Skin epidermis (tissue), 12 donors: Measurements from ENCODE around the gene COL4A3.

Experiments
- H3K27ac ChIP-seq, 21 experiments: fragments of 200-600 bp; sonication (generic) in 11 of 21; one replicate each; pipeline ENCODE4 v1.5.0; 2020; ENCODE audit warnings: mild to moderate bottlenecking in 3 of 21, inconsistent platforms in 2 of 21, moderate library complexity in 2 of 21
- H3K4me3 ChIP-seq, 7 experiments: fragments of 200-600 bp; sonication (generic) in 2 of 7; one replicate each; pipeline ENCODE4 v1.5.0; 2020; ENCODE audit warnings: inconsistent platforms in 2 of 7, mild to moderate bottlenecking in 2 of 7, moderate library complexity in 1 of 7

COL4A3 gene

GRCh38 chr2:227260041-227260440 is 95.6 kb downstream of the COL4A3 start:
- Histone ChIP-seq H3K4me3 (no peak overlapping the region), H3K27ac (no peak overlapping the region)

GRCh38 chr2:227267410-227268115 is 103.1 kb downstream of the COL4A3 start:
- H3K4me3 ChIP-seq = no peak overlapping the region
- no peak overlapping the region for H3K27ac ChIP-seq

DNA sequence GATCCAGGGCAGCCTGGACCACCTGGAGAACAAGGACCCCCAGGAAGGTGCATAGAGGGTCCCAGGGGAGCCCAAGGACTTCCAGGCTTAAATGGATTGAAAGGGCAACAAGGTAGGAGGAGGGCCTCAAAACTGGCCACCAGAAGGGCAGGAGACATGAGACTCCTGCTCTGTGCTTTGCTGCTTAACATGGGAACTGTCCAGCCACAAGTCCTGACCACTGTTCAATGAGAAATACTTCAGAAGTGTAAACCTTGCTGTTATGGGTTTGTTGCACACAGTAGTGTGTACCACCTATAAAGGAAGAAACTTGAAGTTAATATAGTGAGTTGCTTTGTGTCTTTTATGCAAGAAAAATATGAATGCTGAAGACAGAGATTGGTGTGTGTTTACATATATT is 116.5 kb downstream of the COL4A3 start:
- Histone ChIP-seq H3K4me3 (no peak overlapping the region), H3K27ac (no peak overlapping the region)

DNA sequence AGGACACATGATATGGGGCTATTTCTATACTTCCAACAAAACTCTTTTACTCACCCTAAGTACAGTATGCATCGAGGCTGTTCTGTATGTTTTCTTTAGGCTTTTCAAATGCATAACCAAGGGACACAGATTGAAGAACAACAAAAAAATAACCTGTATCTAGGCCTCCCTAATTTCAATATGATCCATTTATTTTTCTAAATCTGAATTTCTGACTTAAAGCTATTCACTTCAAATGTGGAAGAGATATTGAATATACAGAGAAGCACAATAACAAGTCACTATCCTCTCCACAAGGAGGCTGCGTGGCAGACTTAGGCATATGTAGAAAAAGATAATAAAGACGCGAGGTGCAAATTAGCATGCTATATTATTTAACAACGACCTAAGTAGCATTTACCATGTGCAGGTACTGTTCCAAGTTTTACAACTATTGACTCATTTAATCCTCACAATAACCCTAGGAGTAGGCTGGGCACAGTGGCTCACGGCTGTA is 121.4 kb downstream of the COL4A3 start:
- no peak overlapping the region for H3K27ac ChIP-seq
- no peak overlapping the region for H3K4me3 ChIP-seq

DNA sequence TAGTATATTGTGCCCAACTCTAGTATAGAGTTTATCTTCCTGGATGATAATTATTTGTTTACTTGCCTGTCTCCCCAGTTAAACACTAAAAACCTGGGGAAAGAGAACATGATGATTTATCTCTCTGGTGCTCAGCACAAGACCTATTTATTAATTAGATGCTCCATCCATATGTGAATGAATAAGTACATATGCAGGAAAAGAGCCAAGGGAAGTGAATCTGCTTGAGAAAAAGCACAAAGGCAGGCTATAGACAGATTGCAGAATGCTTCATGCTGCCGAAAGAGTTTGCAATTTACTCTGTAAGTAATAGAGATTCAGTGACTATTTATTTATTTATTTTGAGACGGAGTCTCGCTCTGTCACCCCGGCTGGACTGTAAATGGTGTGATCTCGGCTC is 123.3 kb downstream of the COL4A3 start:
- Histone ChIP-seq H3K4me3 (no peak overlapping the region), H3K27ac (no peak overlapping the region)

DNA sequence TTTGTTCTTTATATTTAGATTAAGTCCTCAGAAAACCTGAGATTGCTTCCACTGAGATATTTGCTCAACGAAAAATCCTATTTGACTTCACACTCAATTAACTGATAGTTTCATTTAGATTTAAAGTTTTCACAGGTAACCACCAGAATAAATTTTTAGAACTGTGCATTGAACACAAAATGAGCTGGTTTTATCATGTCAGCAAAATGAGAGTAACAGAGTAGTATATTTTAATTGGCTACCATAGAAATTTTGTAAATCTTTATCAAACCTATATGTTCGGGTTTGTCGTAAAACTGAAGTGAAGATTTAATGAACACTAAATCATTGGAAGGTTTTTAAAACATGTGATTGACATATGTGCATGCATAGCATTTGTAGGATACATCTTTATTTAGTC is 127.9 kb downstream of the COL4A3 start:
- Histone ChIP-seq H3K4me3 (no peak overlapping the region), H3K27ac (no peak overlapping the region)

- H3K4me3 ChIP-seq = no peak overlapping the region
- no peak overlapping the region for H3K27ac ChIP-seq
These were observed 129.1 kb downstream of the COL4A3 start for GRCh38 chr2:227293531-227293930.

GRCh38 chr2:227295806-227296205 is 131.4 kb downstream of the COL4A3 start:
- Histone ChIP-seq H3K27ac (no peak overlapping the region), H3K4me3 (no peak overlapping the region)

DNA sequence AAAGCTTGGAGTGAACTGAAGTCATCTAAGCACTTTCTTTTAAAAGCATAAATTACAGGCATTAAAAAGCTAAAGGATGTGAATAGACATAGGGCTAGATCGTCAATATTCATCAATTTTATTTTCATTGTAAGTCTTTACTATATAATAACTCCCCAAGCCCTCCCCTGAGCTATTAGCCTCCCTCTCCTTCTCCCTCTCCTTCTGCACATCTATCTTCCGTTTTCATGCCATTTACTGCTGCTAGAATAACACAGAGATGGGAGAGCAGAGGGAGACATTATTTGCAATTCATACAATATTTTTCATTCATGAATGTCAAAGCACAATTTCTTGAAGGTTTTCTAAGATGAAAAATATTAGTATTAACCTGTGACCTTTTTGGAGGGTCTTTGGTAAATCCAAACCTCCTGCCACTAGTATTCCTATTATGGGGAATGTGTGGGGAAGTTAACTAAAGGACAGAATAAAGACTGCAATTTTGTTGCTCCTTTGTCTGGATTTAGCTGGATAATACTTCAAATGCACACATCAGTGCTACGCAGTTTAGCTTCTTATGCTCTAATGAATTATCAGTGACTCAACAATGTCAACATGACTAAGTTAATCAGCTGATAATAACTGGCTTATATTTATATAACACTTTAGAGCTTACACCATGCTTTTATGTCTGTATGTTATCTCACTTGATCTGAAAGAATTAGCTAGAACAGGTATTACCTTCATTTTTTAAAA is 132.4 kb downstream of the COL4A3 start:
- H3K4me3 ChIP-seq = no peak overlapping the region

DNA sequence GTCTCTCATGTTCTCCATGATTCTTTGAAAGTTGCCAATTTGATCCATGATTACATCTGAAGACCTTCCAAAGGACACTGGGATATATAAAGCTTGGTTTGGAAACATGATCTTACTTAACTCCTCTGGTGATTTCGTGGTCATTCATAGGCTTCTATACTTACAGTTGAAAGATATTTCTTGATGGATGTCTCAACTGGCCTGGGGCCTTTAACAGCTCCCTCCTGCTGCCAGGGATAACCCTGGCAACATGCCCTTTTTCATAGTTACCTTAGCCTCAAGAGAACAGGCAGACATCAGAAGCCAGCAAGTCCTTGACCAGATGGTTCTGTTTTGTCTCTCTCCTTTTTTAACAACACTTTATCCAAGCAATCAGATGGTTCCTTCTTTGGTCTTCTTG is 137.1 kb downstream of the COL4A3 start:
- H3K27ac ChIP-seq = no peak overlapping the region
- H3K4me3 ChIP-seq = no peak overlapping the region

More for the DNA sequence above, 132.4 kb downstream of the COL4A3 start:
- no peak overlapping the region for H3K27ac ChIP-seq

DNA sequence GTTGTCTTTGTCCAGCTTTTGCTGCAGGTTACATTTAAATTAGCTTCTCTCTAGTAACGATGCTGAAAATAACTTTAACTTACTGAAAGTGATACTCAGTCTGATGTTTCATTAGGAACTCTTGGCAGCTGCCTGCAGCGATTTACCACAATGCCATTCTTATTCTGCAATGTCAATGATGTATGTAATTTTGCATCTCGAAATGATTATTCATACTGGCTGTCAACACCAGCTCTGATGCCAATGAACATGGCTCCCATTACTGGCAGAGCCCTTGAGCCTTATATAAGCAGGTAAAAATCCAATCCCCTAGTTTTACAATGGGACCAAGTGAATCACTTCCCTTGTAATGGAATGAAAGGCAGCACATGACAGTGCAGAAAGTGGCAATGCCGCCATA is 144.4 kb downstream of the COL4A3 start:
- Histone ChIP-seq H3K27ac (no peak overlapping the region), H3K4me3 (no peak overlapping the region)

GRCh38 chr2:227310756-227311110 is 146.3 kb downstream of the COL4A3 start:
- Histone ChIP-seq H3K27ac (no peak overlapping the region), H3K4me3 (no peak overlapping the region)

GRCh38 chr2:227311861-227312506 is 147.6 kb downstream of the COL4A3 start:
- H3K4me3 ChIP-seq = no peak overlapping the region
- H3K27ac ChIP-seq = no peak overlapping the region

- H3K4me3 ChIP-seq = no peak overlapping the region
These were observed 148.2 kb downstream of the COL4A3 start for GRCh38 chr2:227312579-227312978.

GRCh38 chr2:227313310-227313709 is 148.9 kb downstream of the COL4A3 start:
- no peak overlapping the region for H3K27ac ChIP-seq

More at GRCh38 chr2:227312579-227312978, 148.2 kb downstream of the COL4A3 start:
- no peak overlapping the region for H3K27ac ChIP-seq

DNA sequence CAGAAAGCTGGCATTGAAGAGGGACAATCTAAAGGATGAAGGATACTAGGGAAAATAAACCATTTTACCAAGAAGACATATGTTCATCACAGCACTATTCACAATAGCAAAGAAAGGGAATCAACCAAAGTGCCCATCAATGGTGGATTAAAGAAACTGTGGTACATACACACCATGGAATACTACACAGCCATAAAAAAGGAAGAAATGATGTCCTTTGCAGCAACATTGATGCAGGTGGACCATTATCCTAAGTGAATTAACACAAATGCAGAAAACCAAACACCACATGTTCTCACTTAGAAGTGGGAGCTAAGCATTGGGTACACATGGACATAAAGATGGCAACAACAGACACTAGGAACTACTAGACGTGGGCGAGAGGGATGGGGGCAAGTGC is 153.4 kb downstream of the COL4A3 start:
- Histone ChIP-seq H3K4me3 (no peak overlapping the region), H3K27ac (no peak overlapping the region)

More at GRCh38 chr2:227313310-227313709, 148.9 kb downstream of the COL4A3 start:
- H3K4me3 ChIP-seq = no peak overlapping the region

GRCh38 chr2:227320305-227321094 is 156.1 kb downstream of the COL4A3 start:
- no peak overlapping the region for H3K4me3 ChIP-seq
- no peak overlapping the region for H3K27ac ChIP-seq

DNA sequence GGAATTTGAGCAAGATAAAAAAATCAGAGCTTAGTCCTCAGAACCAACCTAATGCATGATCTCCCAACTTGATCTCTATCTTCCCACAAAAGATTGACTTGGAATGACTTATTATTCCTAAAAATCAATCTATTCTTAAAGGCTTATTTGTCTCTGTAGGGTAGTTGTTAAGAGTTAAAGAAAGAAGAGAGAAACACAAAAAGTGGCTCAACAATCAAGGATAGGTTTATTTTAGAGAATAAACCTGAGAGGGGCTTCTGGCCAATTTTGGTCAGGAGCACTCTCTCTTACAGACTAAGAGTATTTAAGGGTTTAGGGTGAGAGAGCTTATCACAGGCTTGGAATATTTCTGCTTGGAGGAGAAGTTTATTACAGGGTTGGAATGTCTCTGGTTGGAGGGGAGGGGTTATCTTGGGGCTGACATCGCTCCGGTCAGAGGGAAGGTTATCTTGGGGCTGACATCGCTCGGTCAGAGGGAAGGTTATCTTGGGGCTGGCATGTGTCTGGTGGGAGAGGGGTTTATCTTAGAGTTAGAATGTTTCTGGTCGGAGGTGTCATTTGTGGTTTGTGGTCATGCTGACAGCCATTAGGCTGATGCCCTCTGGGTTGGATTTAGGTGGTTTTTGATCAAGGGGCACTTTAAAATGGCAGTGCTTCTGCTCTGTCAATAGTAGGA is 158.2 kb downstream of the COL4A3 start:
- H3K27ac ChIP-seq = no peak overlapping the region

GRCh38 chr2:227323818-227324217 is 159.4 kb downstream of the COL4A3 start:
- no peak overlapping the region for H3K27ac ChIP-seq
- H3K4me3 ChIP-seq = no peak overlapping the region

More for the DNA sequence above, 158.2 kb downstream of the COL4A3 start:
- no peak overlapping the region for H3K4me3 ChIP-seq
